GM21529 (cell line): ENCODE measurements around the gene GAL3ST2.
"Not testable (repeated sequence)": the region's sequence is repeated elsewhere in the genome, so short reads cannot be mapped to it uniquely, and the experiment has no call there.

Experiments
- ATAC-seq: cut with Tn5 transposase; IDR thresholded peaks from one replicate; pipeline ENCODE4 v1.9.1; 2021; ENCODE audit not compliant: unreplicated experiment

Gene GAL3ST2

GRCh38 chr2:241776336-241777169 lies at the start of gene GAL3ST2:
TSS of gene GAL3ST2 (plus strand) at chr2:241776822. CDS start at chr2:241776956, 134 bp downstream.
- no peak for ATAC-seq

GRCh38 chr2:241728000-241728399 lies 48.6 kb upstream of the GAL3ST2 start:
- no peak for ATAC-seq

DNA sequence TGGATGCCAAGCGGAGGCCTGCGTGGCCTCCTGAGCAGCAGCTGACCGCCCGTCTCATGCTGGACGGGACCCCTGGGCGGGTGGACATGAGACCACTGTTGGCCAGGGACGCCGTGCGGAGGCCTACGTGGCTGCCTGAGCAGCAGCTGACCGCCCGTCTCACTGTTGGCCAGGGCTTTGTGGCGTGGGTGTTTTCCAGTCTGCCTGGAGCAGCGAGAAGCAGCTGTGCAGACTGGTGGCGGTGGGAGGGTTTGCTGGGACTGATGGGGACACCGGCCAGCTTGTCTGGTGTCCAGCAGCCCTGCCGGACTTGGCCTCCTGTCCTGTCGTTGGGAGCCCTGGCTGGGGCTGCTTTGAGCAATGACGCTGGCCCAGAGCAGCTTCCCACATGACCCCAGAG lies 48.0 kb upstream of the GAL3ST2 start:
- no peak for ATAC-seq

DNA sequence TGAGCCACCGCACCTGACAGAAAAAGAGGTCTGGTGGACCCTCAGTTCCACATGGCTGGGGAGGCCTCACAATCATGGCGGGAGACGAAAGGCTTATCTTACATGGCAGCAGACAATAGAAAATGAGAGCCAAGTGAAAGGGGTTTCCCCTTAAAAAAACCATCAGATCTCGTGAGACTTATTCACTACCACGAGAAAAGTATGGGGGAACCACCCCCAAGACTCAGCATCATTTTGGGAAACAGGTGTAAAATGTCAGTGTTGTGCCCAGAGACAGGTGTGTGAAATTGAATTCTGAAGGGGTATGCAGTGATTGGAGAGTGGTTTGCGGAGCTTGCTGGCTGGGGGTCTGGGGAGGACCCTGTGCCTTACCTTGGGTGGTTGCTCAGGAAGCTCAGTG lies 46.8 kb upstream of the GAL3ST2 start:
- no peak for ATAC-seq

- no peak for ATAC-seq
These were observed 45.8 kb upstream of the GAL3ST2 start for GRCh38 chr2:241730671-241731293.

DNA sequence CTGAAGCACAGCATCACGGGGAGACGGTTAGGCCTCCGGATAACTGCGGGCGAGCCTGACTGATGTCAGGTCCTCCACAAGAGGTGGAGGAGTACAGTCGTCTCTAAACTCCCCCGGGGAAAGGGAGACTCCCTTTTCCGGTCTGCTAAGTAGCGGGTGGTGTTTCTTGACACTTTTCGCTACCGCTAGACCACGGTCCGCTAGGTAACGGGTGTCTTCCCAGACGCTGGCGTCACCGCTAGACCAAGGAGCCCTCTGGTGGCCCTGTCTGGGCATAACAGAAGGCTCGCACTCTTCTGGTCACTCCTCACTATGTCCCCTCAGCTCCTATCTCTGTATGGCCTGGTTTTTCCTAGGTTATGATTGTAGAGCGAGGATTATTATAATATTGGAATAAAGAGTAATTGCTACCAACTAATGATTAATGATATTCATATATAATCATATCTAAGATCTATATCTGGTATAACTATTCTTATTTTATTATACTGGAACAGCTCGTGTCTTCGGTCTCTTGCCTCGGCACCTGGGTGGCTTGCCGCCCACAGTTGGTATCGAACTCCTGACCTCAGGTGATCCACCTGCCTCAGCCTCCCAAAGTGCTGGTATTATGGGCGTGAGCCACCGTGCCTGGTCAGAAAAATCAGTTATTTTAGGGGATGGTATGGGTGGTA lies 44.0 kb upstream of the GAL3ST2 start:
- ATAC-seq: not testable (repeated sequence)

- ATAC-seq: no peak
These were observed 43.0 kb upstream of the GAL3ST2 start for GRCh38 chr2:241733391-241734207.

- peak; percentile 33 for ATAC-seq
These were observed 42.5 kb upstream of the GAL3ST2 start for GRCh38 chr2:241734208-241734466.

- peak; percentile 77 for ATAC-seq
These were observed 42.0 kb upstream of the GAL3ST2 start, which contains the start of gene D2HGDH for GRCh38 chr2:241734467-241735208. TSS of gene D2HGDH (plus strand) at chr2:241734630. CDS start at chr2:241735225, 595 bp downstream.

DNA sequence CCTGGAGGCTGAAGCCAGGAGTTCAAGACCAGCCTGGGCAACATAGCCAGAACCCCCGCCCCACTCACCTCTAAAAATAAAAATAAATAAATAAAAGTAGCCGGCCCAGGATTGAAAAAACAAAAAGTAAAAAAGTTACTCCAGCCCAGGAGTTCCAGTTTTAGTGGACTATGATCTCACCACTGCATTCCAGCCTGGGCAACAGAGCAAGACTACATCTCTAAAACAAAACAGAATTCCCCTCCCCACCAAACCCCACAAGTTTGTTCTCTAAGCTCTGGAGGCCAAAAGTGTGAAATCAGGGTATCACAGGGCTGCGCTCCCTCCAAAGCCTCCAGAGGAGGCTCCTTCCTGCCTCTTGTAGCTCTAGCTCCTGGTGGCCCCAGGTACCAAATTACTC lies 40.5 kb upstream of the GAL3ST2 start:
- ATAC-seq: no peak

DNA sequence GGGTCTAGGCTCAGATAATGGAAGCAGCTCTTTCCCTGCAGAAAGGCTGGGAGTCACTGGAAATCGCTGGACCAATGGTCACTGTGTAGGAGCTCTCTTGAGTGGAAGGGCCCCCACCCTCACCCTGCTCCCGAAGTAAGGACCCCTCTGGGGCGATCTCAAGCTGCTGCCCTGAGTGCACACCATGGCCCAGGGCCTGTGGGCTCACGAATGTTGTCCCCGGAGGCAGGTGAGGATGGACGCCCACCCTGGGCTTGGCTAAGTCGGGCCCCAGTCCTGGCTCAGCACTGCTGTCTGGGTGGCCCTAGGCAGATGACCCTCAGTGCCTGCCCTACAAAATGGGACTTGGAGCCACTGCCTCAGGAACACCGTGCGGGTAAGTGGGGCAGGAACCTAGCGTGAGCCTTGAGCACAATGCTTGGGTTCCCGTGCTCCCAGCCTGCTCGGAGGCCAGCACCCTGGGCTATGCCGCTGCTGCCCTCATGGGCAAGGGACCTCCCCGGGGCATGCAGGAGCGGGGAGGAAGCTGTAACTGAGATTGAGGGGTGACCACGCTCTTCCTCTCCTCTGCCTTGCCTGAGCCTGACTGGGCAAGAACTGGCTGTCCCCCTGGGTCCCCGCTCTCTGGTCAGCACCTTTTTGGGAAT lies 38.5 kb upstream of the GAL3ST2 start:
- no peak for ATAC-seq

- ATAC-seq: no peak
These were observed 37.4 kb upstream of the GAL3ST2 start for GRCh38 chr2:241739177-241739576.

- no peak for ATAC-seq
These were observed 37.0 kb upstream of the GAL3ST2 start for GRCh38 chr2:241739651-241740050.

DNA sequence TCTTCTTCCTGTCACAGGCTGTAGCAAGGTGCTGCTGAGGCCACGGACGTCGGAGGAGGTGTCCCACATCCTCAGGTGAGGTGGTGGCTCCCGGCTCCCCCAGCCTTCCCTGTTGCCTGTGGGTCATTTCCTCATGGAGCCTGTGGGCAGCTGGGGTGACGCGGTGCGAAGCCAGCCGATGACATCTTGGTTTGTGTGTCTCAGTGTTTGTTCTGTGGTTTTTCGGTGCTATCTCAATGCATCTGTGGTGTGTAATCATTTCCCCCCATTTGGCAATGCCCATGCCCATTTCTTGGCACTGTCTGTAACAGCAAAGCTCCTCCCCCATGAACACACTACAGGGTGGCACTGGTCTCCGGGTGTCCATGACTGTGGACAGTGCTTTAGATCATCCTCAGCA lies 35.6 kb upstream of the GAL3ST2 start:
- no peak for ATAC-seq

DNA sequence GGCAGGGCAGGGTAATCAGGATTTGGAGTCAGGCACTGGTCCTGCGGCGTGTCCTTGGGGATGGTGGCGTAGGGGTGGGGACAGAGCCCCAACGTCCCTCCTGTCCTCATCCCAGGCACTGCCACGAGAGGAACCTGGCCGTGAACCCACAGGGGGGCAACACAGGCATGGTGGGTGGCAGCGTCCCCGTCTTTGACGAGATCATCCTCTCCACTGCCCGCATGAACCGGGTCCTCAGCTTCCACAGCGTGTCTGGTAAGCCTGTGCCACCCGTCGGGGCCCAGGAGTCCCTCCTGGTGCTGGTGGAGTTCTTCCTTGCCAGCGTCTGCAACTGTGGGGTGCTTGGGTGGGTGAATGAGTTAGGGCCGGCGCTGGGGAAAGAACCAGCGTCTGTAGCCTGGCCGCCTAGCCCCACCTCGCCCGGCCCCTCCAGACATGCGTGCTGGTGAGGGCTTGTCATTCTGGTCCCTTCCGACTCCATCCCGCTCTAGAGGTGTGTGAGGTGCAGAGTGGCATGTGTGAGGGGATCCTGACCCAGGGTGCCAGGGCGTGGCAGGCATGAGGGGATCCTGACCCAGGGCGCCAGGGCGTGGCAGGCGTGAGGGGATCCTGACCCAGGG lies 34.2 kb upstream of the GAL3ST2 start:
- ATAC-seq: no peak

GRCh38 chr2:241743008-241743407 lies 33.6 kb upstream of the GAL3ST2 start:
- ATAC-seq: not testable (repeated sequence)

DNA sequence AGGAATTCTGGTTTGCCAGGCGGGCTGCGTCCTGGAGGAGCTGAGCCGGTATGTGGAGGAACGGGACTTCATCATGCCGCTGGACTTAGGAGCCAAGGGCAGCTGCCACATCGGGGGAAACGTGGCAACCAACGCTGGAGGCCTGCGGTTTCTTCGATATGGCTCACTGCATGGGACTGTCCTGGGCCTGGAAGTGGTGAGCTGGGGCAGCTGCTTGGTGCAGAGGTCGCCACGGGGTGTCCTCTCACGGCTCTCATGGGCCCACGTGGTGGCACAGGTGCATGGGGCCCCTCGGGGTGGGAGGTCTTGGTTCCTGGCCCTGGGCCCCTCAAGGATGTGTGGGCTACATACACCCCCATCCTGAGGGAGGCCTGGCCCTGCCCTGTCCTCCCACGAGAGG lies 33.0 kb upstream of the GAL3ST2 start:
- ATAC-seq: no peak

DNA sequence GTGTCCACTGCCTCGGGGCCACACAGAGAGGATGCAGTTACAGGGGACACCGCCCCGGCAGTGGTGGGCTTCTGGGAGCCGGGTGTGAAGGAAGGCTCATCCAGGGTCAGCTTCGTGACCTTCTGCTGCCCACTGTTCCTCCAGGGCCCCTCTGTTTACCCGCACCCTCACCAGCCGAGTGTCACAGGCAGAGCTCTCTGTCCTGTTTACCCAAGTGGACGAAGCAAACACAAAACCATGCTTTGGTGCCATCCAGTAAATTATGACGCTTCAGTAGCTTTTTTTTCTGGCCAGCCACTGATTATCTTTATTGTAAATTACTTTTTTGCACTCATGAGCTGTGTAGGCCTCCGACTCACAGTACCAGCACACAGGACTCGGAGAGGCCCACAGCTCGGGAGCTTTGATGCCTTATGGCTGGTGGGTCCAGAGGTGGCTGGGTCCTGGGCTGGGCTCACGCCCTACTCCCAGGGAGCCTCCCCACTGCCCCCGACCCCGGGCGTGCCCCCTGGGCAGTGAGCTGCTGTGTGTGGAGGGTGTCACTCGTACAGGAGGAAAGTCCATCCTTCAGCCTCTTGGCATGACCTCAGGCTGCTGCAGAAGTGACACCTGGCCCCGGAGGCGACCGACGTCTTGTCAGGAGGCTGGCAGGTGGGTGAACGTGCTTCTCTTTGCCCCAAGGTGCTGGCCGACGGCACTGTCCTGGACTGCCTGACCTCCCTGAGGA lies 32.4 kb upstream of the GAL3ST2 start:
- ATAC-seq: no peak

DNA sequence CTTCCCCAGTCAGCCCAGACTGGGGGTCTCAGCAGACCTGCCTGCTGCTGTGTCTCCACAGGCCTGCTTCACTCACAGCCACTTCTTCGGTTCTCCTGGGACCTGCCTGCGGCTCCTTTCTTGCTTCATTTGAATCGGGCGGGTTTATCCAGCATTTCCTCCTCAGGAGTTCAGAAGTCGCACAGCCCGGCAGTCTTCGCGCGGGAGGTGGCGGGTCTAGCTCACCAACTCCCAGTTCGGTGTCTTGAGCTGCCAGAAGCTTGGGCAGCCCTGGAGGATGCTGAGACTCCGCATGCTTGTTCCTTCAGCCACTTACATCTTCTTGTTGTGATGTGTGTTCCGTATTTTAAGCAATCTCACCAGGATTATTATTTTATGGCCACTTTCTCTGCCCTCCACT lies 31.3 kb upstream of the GAL3ST2 start:
- no peak for ATAC-seq
